ENCODE data around the gene TFB2M.

TFB2M gene

DNA sequence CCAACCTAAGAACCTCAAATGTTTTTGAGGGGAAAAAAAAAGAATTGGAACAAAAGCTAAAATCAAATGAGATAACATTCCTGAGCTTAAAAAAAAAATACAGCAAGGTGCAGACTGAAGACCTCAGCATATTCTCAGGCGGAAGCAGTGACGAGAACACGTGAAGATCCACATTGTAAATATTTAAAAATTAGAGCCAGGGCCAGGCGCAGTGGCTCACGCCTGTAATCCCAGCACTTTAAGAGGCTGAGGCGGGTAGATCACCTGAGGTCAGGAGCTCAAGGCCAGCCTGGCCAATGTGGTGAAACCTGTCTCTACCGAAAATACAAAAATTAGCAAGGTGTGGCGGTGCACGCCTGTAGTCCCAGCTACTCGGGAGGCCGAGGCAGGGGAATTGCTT lies 15.7 kb downstream of the TFB2M start:
- no peak for DNase-seq

DNA sequence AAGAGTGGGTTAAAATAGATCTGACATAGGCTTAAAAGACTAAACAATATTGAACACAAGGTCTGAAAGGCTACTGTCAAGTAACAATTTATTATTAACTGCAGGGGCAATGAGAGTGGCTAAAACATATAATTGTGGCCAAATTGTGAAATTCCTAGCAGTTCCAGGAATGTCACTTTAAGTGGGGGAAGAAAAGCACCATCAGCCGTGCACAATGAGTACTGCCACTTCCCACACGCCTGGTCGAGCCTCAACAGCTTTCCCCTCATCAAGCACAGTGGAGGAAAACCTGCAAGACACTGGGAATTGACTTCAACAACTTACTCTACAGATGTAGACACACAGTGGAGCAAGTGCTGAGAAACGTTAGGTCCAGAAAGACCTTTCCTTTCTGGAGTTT lies 16.4 kb downstream of the TFB2M start:
- no peak for DNase-seq

GRCh38 chr1:246544001-246544400 lies 22.1 kb downstream of the TFB2M start:
- no peak for DNase-seq

- DNase-seq: no peak
These were observed 25.1 kb downstream of the TFB2M start for GRCh38 chr1:246540738-246541491.

GRCh38 chr1:246537887-246538286 lies 28.2 kb downstream of the TFB2M start:
- DNase-seq: no peak

DNA sequence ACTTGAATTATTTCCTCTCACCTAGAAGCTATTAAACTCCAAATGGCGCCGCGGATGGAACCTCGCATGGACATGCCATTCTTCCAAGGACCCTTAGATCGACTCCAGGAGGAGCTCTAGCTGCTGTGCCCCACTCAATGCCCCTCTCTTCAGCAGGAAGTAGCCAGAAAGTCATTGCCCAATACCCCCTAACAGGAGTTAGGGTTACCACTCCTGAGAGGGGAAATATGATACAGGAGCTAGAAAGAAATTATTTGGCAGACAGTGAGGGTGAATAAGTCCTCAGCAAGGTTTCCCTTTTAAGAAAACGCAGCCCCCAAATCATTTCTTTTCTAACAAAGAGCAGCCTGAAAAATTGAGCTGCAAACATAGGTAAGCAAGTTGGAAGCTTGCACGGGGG lies 28.6 kb downstream of the TFB2M start:
- no peak for DNase-seq

DNA sequence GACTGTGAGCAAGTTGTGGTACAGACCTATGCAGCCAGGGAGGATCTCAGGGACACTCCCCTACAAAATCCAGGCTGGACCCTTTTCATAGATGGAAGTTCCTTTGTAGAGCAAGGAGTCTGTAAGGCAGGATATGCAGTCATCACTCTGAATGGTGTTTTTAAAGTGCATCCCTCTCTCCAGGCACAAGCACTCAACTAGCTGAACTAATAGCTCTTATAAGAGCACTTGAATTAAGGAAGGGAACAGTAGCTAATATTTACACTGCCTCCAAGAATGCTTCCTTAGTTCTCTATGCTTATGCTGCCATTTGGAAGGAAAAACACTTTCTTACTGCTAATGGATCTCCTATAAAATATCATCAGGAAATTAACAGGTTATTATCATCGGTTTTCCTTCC lies 31.9 kb downstream of the TFB2M start:
- DNase-seq: no peak

- no peak for DNase-seq
These were observed 32.6 kb downstream of the TFB2M start for GRCh38 chr1:246533371-246533905.

- no peak for DNase-seq
These were observed 33.5 kb downstream of the TFB2M start for GRCh38 chr1:246532519-246532918.

GRCh38 chr1:246530482-246530881 lies 35.6 kb downstream of the TFB2M start:
- no peak for DNase-seq

DNA sequence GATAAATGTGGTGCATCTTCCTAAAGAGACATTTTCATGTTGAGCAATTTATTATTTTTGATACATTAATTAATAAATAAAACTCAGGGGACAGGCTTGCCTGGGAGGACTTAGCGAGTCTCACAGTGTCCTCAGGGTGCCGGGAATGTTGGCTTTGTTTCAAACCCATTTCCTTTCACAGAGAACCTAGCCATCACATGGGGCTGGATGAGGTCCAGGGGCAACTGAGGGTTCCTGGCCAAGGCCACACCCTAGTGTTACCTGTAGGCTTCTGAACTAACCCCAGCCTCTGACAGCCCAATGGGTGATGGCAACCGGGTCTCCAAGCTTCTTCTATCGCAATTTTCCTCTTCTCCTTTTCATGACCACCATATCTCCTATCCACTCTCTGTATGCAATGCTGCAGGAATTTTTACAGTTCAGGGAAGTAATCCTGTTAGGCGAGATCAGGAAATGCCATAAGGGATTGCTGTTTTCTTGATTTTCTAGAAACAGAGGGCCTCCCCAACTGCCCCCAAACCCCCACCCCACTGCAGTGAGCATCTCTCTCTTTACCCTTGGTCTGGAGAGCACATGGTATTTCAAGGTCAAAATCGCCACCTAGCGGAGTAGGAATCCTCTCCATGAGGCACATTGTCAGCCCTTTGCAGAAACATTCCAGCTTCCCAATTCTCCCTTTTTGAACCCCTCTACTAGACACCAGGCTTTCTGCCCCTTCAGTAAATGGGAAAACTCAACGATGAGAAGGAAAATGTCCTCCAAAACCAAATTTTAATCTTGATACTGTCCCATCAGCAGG lies 36.9 kb downstream of the TFB2M start:
- no peak for DNase-seq

DNA sequence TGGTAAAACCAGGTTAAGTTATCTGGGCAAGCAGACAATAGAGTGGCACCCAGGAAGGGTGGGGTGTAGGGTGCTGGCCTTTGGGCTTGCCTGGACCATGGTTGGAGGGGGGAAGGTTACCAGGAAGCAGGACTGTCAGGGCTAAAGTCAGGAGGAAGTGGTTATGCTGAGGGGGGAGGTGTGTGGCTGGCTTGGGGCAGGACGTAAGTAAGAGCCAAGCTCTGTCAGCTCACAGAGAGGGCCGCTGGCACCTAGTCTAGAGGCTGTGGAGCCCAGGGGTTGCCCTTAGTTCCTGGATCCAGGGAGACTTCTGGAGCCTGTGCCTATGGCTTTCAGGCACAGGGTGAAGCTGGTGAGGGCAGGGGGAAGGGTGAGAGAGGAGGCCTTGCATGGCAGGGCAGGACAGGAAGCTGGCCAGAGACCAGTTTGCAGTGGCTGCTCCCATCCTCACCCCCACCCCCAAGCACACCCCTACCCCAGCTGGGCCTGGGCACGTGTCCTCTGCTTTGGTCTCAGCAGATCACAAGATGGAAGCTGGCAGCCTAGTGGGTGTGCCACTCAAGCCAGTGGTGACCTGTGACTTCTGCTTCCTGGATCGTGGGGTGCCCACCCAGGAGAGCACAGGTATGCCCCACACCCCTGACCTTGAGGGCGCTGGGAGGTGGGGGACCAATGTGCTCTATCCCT lies 38.5 kb downstream of the TFB2M start:
- no peak for DNase-seq

GRCh38 chr1:246526915-246527314 lies 39.1 kb downstream of the TFB2M start:
- no peak for DNase-seq

DNA sequence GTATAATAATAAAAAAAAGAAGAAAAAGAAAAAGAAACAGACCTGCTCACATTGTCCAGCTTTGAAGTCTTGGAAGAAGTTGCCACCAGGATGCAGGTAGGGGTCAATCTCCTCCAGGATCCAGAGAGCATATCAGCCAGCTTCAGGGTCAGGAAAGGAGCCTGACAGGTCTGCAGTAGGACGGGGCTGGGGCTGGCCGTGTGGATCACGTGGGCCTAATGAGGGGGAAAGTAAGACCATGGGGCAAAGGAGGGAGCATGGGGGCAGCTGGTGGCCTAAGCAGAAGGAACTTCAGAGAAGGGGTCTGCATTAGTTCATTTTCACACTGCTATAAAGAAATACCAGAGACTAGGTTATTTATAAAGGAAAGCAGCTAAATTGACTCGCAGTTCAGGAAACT lies 39.7 kb downstream of the TFB2M start:
- no peak for DNase-seq

GRCh38 chr1:246519514-246519913 lies 46.5 kb downstream of the TFB2M start:
- no peak for DNase-seq

DNA sequence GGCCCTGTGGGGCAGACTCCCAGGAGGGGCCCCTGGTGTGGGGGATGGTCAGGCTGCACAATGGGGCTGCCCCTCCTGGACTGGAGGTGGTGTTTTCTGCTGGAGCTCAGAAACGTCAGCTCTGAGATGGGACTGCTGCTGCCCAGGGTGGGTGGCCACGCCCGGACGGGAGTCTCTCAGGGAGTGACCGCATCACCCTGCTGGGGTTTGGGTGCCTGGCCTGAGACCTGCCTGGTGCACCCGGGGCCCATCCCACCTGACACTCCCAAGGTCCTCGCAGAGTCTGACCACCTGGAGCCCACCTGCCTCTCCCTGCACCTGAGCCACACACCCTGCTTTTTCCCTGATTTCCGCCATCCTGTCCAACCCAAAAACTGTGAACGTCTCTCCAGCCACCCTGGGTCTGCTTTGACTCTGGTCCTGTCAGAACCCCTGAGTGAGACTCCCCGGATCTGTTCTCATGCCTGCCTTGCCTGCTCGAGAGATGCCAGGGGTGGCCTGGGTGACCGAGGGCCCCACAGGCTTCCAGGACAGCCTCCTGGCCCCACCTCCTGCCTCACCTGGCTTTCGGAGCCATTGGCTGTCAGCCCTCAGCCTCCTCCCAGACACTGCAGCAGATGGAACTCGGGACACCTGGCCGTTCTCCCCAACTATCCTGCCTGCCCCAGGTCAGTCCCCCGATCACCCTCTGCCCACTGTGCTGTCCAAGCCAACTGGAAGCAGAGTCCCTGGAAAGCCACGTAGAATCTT lies 47.4 kb downstream of the TFB2M start:
- no peak for DNase-seq

- no peak for DNase-seq
These were observed 48.7 kb downstream of the TFB2M start for GRCh38 chr1:246517391-246517790.

DNA sequence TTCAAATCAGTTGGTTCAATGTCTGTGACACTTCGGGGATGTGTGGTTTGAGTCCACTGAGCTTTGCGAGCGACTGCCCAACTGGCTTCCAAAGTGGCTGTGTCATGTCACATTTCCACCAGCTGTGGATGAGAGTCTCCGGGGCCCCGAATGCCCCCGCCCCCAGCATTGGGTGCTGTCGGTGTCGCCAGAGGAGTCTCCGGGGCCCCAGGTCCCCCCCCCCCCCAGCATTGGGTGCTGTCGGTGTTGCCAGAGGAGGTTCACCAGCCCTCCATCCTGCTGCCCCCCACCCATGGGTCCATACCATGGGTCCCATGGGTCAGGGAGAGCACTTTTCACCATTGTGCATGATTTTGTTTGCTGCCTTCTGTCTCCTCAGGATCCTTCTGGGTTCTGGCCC lies 49.9 kb downstream of the TFB2M start:
- DNase-seq: no peak

DNA sequence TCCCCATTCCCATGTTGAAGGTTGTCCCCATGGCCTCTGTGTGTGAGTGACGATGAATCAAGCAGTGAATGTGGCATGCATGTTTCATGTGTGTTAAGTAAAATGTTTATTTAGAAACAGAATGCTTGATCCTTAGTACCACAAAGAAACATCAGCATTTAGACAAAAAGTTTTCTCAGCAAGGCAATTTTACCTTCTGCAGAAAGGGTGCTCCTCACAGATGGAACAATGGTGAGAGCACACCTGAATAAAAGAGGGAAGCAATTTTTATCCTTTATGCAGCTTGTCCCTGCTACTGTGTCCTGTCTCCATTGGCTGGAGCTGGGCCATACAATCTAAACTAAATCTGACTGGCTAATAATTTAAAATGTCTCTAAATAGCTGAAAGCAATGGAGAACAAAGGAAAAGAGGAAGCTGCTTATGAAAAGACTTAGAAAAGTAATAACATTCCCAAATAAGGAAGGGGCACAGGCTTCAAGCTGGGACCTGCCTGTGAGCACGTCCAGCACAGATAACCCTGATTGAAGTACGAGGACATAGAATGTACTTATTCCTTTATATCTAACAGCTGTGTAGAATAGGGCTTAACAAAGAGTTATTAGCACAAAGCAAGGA lies 50.6 kb downstream of the TFB2M start:
- no peak for DNase-seq

- no peak for DNase-seq
These were observed 52.3 kb downstream of the TFB2M start for GRCh38 chr1:246513619-246514343.

GRCh38 chr1:246513041-246513440 lies 53.0 kb downstream of the TFB2M start:
- DNase-seq: no peak

GRCh38 chr1:246512635-246513034 lies 53.4 kb downstream of the TFB2M start:
- no peak for DNase-seq
